Measurements from ENCODE around the gene PDZK1.
"Not testable (repeated sequence)": the region's sequence is repeated elsewhere in the genome, so short reads cannot be mapped to it uniquely, and the experiment has no call there.

GRCh38 chr1:145641886-145642285 lies 65.3 kb downstream of the PDZK1 start:
- TF ChIP-seq TCF4 (CRISPR knock-in tag; IDR thresholded peaks at IDR 0.05; ENCODE audit: borderline replicate concordance); RARB (CRISPR knock-in tag; IDR thresholded peaks at IDR 0.05): not testable (repeated sequence)
